GM12891 (cell line): Measurements from ENCODE around the gene PPCS.
"Not testable (repeated sequence)": the region's sequence is repeated elsewhere in the genome, so short reads cannot be mapped to it uniquely, and the experiment has no call there.

ENCODE experiments used
- DNase-seq: peaks from one replicate; pipeline ENCODE4 v3.0.0; 2011; ENCODE audit warnings: low spot score; ENCODE audit not compliant: insufficient read length
- FAIRE-seq: peaks from 2 replicates; lab custom pipeline; 2011; peaks lifted over from hg19 to GRCh38; lab: Jason Lieb, UNC
- PAX5 ChIP-seq: IDR thresholded peaks from 2 replicates; pipeline ENCODE4 v1.6.1; 2011; ENCODE audit warnings: low read length, moderate library complexity, mild to moderate bottlenecking; ENCODE audit not compliant: insufficient read depth, severe bottlenecking
- POLR2A ChIP-seq: IDR thresholded peaks from 2 replicates; pipeline ENCODE4 v1.6.1; 2011; ENCODE audit warnings: low read depth, low read length, control low read depth
- POLR2AphosphoS5 ChIP-seq: IDR thresholded peaks from 2 replicates; pipeline ENCODE4 v1.6.1; 2011; ENCODE audit warnings: low read depth, low read length, control low read depth
- POU2F2 ChIP-seq: IDR thresholded peaks from 2 replicates; pipeline ENCODE4 v1.6.1; 2011; ENCODE audit warnings: low read depth, mild to moderate bottlenecking, control low read depth, low read length, moderate library complexity
- SPI1 ChIP-seq: IDR thresholded peaks from 2 replicates; pipeline ENCODE4 v1.6.1; 2011; ENCODE audit warnings: low read depth, low read length, control low read depth
- TAF1 ChIP-seq: IDR thresholded peaks from 2 replicates; pipeline ENCODE4 v1.6.1; 2011; ENCODE audit warnings: low read depth, low read length, control low read depth

Gene PPCS

DNA sequence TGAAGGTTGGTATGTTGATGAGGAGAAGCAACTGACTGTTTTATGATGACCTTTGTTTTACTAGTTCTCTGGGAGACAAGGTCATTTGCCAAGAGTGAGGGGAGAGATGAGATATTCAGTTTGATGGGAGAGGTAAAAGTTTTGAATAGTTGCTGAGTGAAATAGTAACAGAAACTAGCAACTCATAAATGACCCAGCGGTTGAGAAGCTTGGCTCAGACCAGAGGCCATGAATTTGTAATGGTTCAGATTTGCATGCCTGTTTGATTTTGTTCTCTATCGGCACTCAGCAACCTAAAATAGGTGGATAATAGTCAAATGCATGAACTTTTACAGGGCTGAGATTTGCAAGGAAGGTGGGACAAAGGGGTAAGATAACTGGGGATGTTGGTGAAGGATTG lies 13.4 kb downstream of the PPCS start:
- DNase-seq: no peak
- peak; percentile 23 for FAIRE-seq
- TF ChIP-seq SPI1 (no peak), POU2F2 (peak; percentile 47; the same call in 1 of the 2 replicates)

DNA sequence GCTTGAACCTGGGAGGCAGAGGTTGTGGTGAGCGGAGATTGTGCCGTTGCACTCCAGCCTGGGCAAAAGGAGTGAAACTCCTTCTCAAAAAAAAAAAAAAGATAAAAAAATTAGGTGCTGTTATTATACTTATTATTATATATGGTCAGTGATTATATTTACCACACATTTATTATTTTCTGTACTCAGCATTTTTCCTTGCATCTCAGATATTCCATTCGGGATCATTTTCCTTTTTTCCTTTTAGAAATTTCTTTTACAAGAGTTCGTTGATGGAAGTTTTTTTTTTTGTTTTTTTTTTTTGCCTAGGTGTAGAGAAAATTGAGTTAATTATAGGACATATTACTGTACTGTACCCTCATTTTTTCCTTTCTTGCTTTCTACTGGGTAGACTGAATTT lies 20.3 kb downstream of the PPCS start:
- TF ChIP-seq POU2F2 (no peak), SPI1 (no peak), POLR2AphosphoS5 (no peak), TAF1 (no peak), PAX5 (no peak), POLR2A (no peak)
- DNase-seq (no peak), FAIRE-seq (no peak)

DNA sequence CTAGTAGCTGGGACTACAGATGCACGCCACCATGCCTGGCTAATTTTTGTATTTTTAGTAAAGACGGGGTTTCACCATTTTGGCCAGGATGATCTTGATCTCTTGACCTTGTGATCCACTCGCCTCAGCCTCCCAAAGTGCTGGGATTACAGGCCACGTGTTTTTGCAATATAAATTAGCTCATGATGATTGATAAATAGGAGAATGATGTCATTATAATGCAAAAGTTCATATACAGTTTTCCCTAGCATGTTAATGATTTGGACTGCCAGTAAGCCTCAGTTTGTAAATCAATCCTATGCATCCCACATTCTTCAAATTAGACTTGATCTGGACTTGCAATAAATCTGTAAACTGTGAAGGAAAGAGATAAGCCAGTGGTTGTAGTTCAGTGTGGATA lies 21.0 kb downstream of the PPCS start:
- not testable (repeated sequence) for DNase-seq, FAIRE-seq

DNA sequence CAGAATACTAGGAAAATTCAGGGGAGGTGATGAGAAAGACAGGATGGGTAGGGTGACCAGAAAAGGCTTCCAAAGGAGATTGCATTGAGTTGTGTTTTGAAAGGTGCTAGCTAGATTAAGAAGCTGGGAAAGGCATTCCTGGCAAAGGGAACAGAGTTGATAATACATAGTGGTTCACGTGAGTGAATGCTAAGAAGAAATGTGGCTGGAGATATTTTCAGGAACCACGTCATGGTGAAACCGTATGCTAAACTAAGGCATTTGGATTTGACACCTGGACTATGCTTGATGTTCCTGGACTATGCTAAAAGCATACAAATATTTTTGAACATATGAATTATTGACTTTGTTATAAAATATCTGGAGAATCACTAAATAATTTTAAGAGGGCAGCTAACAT lies 21.4 kb downstream of the PPCS start:
- FAIRE-seq (peak; percentile 9), DNase-seq (no peak)
- TF ChIP-seq POLR2A (no peak), PAX5 (no peak), TAF1 (no peak), SPI1 (no peak), POU2F2 (no peak), POLR2AphosphoS5 (no peak)

DNA sequence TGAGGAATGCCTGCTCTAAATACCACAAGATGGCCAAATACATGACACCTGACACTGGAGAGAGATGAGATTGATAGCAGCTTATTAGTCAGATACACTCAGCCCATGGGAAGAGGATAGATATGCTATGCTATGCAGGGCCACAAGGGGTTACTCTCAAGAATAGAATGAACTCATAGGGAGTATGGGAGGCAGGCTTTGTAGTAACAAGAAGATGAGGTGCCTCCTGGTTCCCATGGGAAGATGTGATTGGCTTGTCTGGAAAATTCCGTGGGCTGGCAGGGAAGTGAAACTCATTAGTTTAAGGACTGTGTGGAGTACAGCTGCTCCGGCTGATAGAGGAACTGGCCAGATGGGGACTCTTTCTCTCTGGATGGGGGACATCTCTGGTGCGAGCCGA lies 23.3 kb downstream of the PPCS start:
- FAIRE-seq (peak; percentile 16), DNase-seq (no peak)
- TF ChIP-seq PAX5 (no peak), SPI1 (0 out of 2 replicates have a peak, but pooled peaks have one; percentile 21), TAF1 (no peak), POLR2A (no peak), POLR2AphosphoS5 (no peak)

DNA sequence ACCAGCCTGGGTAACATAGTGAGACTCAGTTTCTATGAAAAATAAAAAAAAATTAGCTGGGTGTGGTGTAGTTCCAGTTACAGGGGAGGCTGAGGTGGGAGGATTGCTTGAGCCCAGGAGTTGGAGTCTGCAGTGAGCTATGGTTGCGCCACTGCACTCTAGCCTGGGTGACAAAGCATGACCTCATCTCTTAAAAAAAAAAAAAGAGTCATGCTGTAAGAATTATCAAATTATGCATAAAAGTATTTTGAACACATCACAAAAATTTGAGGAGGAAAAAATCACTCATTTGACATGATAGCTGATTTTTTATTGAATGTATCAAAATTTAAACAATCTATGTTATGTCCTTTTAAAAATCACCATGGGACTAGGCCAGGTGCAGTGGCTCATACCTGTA lies 24.6 kb downstream of the PPCS start:
- DNase-seq: no peak
- no peak for FAIRE-seq
- TF ChIP-seq POU2F2 (no peak), TAF1 (no peak)

DNA sequence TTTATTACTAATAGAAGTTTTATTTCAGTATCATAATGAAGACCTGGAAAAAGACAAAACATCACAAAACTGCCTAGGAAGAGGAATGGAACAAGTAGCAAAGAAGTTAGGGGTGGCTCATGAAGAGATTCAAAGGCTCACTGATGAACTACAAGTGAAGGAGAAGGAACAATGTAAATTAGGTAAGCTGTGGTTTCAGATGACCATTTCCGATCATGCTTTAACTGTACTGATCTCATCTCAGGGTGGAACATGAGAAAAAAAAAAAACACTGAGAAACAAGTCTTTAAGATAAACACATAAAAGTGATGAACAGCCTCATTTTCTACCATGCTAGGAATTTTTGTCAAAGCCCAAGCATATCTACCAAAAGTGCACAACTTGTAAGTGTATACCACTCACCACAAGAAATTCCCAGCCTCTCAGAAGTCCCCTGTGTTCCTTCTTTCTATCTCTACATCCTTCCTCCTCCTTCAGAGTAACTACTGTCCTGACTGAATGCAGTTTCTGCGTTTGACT lies 26.4 kb downstream of the PPCS start:
- no peak for DNase-seq
- no peak for TF ChIP-seq PAX5
- TF ChIP-seq SPI1: no peak
- no peak for TF ChIP-seq TAF1
- TF ChIP-seq POLR2A: no peak
- no peak for TF ChIP-seq POLR2AphosphoS5
- no peak for TF ChIP-seq POU2F2
- peak; percentile 55 for FAIRE-seq

DNA sequence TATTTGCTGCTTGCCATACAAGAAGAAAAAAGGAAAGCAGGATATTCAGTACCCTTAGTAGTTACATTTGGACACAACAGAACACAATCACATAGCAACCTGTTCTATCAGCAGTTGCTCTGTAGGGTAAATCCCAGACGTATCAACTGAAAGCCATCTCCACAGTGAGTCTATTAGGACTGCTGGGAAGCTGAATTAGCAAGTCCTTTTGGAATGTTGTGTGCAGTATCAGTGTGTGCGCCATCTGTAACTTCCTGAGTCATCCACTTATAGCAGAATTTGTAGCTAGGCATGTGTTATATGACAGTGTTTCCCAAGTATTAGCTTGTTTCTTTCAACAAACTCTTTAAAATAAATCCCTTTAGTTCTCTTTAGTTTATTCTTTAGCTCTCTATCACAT lies 28.0 kb downstream of the PPCS start:
- DNase-seq: no peak
- FAIRE-seq: peak; percentile 5
- no peak for TF ChIP-seq POLR2AphosphoS5
- no peak for TF ChIP-seq TAF1
- no peak for TF ChIP-seq PAX5
- TF ChIP-seq POLR2A: no peak
- no peak for TF ChIP-seq POU2F2
- no peak for TF ChIP-seq SPI1

DNA sequence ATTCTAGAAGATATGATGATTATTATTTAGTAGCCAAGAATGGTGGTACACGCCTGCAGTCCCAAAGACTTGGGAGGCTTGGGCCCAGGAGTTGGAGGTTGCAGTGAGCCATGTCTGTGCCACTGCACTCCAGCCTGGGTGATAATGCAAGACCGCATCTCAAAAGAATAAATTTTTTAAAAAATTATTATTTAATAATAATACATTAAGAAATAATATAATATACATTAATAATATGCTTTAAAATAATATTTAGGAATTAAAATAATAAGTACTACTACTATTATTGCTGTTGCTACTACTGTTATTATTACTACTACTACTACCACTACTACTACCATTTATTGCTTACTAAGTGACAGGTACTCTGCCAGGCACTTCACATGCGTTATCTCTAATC lies 33.9 kb downstream of the PPCS start:
- FAIRE-seq: no peak
- TF ChIP-seq POU2F2: no peak
- TF ChIP-seq SPI1: no peak
- TF ChIP-seq POLR2A: no peak
- TF ChIP-seq TAF1: no peak
- no peak for TF ChIP-seq PAX5
- TF ChIP-seq POLR2AphosphoS5: no peak
- no peak for DNase-seq

DNA sequence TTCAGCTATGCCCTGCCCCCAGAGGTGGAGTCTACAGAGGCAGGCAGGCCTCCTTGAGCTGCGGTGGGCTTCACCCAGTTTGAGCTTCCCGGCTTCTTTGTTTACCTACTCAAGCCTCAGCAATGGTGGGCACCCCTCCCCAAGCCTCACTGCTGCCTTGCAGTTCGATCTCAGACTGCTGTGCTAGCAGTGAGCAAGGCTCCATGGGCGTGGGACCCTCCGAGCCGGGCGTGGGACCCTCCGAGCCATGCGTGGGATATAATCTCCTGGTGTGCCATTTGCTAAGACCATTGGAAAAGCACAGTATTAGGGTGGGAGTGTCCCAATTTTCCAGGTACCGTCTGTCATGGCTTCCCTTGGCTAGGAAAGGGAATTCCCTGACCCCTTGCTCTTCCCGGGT lies 45.7 kb downstream of the PPCS start:
- not testable (repeated sequence) for DNase-seq, FAIRE-seq

DNA sequence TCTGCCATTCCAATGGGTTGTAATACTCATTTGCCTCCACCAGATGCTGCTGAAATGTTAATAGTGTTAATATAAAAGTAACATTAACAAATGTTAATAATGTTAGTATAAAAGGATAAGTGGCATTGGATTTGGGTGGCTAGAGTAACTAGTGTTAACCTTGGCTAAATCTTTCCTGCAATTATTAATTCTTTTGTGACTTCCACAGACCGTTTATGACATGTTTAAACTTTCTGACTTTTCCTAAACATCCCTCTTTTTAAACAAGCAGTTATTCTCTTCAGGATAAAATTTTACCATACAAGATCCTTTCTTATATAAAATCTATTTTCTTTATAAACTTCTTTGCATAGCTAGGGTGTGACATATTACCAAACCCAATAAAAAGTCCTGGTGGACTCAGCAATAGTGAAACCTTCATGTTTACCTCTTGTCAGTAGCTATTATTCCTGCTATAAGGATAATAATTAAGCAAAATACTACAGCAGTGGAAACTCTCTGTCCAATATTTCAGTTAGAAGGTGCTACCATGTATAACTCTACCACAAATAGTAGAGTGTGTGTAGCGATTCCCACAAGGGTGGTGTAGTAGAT lies 48.3 kb downstream of the PPCS start:
- TF ChIP-seq POLR2AphosphoS5 (no peak), TAF1 (no peak), PAX5 (no peak), POU2F2 (no peak), SPI1 (no peak)
- no peak for FAIRE-seq
- no peak for DNase-seq
